Smooth muscle cell (in vitro differentiated cells): ENCODE measurements around the gene EPHB2. TPM values are rescaled to one million over a fixed set of nuclear protein-coding genes. Genes with fewer than 3 reads are reported as not detected.

Experiments used
- DNase-seq: peaks from one replicate; lab custom pipeline; 2025; ENCODE audit not compliant: unreplicated experiment; lab: John Stamatoyannopoulos, UW
- H2AFZ ChIP-seq: fragments of 200-600 bp; sonication (generic); 2 replicates; pipeline ENCODE4 v1.6.0; 2016; ENCODE audit warnings: antibody characterized with exemption, low read depth, mild to moderate bottlenecking
- H3F3A ChIP-seq: fragments of 200-600 bp; sonication (generic); 2 replicates; pipeline ENCODE4 v1.6.0; 2017; ENCODE audit warnings: antibody characterized with exemption, low read depth
- H3K27ac ChIP-seq: fragments of 200-600 bp; sonication (generic); 2 replicates; pipeline ENCODE4 v1.5.1; 2016; ENCODE audit warnings: low read depth, mild to moderate bottlenecking
- H3K27me3 ChIP-seq: fragments of 200-600 bp; sonication (generic); 2 replicates; pipeline ENCODE4 v1.6.1; 2016; ENCODE audit warnings: low read depth, mild to moderate bottlenecking
- H3K36me3 ChIP-seq: fragments of 200-600 bp; sonication (generic); 2 replicates; pipeline ENCODE4 v1.5.1; 2016; ENCODE audit warnings: low read depth
- H3K4me1 ChIP-seq: fragments of 200-600 bp; sonication (generic); 2 replicates; pipeline ENCODE4 v1.5.1; 2016; ENCODE audit warnings: low read depth
- H3K4me2 ChIP-seq: fragments of 200-600 bp; sonication (generic); 2 replicates; pipeline ENCODE4 v1.6.0; 2016; ENCODE audit warnings: mild to moderate bottlenecking
- H3K4me3 ChIP-seq: fragments of 200-600 bp; sonication (generic); 2 replicates; pipeline ENCODE4 v1.5.1; 2016; ENCODE audit warnings: mild to moderate bottlenecking
- H3K79me2 ChIP-seq: fragments of 200-600 bp; sonication (generic); 2 replicates; pipeline ENCODE4 v1.6.0; 2016; ENCODE audit warnings: low read depth, mild to moderate bottlenecking
- H3K9ac ChIP-seq: fragments of 200-600 bp; sonication (generic); 2 replicates; pipeline ENCODE4 v1.6.0; 2016; ENCODE audit warnings: low read depth
- H3K9me3 ChIP-seq: fragments of 200-600 bp; sonication (generic); replicated peaks from 2 replicates; pipeline ENCODE4 v1.5.1; 2016; ENCODE audit warnings: low read depth
- H4K20me1 ChIP-seq: fragments of 200-600 bp; sonication (generic); 2 replicates; pipeline ENCODE4 v1.6.0; 2016; ENCODE audit warnings: low read depth
- WGBS: methylation state at CpG from one replicate; pipeline ENCODE4 v1.1.7; 2016; ENCODE audit warnings: low lambda C conversion rate; 5-methylcytosine and 5-hydroxymethylcytosine counted together
- polyA plus RNA-seq: library from polyadenylated mRNA; unstranded; fragments of >200 nt; fragmentation: Nextera tagmentation; extraction: Ambion mirVana; gene quantifications from 2 replicates; pipeline ENCODE4 v1.2.1, GENCODE V29; 2016
- total RNA-seq: library from RNA; depleted of rRNA; stranded (reverse); fragments of >200 nt; gene quantifications from 2 replicates; pipeline ENCODE4 v1.2.3, GENCODE V29; 2014
- TF ChIP-seq, protein P1 (sequence below): fragments of 200-600 bp; sonication (generic); IDR thresholded peaks from 2 replicates; pipeline ENCODE4 v1.5.1; 2017; ENCODE audit warnings: borderline replicate concordance, mild to moderate bottlenecking, antibody characterized with exemption; ENCODE audit not compliant: insufficient read depth, poor library complexity, severe bottlenecking

EPHB2 gene
- total and polyA plus RNA-seq, 2 experiments from 2014 or later = 1.1 to 6.7 TPM

DNA sequence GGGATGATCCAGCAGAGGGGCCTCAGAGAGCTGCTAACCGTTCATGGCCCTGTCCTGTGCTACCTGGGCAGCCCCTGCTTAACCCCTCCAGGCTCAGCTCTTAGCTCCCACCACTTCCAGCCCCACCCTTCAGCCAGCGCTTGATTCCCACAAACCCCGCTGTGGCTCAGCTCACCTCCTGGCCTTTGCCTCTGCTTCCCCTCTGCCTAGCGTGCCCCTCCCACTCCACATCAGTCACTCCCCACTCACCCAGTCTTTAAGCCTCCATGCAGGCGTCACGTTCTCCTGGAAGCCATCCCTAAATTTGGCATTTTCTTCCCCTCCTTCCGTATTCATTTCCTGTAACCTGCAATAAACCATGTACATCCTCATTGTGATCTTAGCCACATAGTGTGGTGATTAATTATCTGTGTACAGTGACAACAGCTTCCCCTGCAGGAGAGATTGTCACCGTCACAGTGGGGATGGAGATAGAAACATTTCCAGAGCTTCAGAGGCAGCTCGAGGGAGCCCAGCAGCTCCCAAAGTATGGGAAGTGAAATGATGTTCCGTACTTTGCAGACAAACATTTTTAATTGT lies 65.5 kb downstream of the EPHB2 start:
- H3K4me3 ChIP-seq = no peak overlapping the region
- no peaks in the 10 kb centered on the region for H3K36me3 ChIP-seq
- no peak for DNase-seq
- H3K9me3 ChIP-seq = no peaks in the 10 kb centered on the region
- peaks cover 18% of the 10 kb centered on the region for H3K4me1 ChIP-seq
- H4K20me1 ChIP-seq = no peaks in the 10 kb centered on the region
- no peaks in the 10 kb centered on the region for H3K79me2 ChIP-seq
- no peak overlapping the region for H2AFZ ChIP-seq
- H3K4me2 ChIP-seq = no peak overlapping the region
- TF ChIP-seq, protein P1, sequence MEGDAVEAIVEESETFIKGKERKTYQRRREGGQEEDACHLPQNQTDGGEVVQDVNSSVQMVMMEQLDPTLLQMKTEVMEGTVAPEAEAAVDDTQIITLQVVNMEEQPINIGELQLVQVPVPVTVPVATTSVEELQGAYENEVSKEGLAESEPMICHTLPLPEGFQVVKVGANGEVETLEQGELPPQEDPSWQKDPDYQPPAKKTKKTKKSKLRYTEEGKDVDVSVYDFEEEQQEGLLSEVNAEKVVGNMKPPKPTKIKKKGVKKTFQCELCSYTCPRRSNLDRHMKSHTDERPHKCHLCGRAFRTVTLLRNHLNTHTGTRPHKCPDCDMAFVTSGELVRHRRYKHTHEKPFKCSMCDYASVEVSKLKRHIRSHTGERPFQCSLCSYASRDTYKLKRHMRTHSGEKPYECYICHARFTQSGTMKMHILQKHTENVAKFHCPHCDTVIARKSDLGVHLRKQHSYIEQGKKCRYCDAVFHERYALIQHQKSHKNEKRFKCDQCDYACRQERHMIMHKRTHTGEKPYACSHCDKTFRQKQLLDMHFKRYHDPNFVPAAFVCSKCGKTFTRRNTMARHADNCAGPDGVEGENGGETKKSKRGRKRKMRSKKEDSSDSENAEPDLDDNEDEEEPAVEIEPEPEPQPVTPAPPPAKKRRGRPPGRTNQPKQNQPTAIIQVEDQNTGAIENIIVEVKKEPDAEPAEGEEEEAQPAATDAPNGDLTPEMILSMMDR = no peak
- no peak overlapping the region for H3K9ac ChIP-seq
- H3F3A ChIP-seq = no peaks in the 10 kb centered on the region
- no peak overlapping the region for H3K27ac ChIP-seq
- 73% methylated on average over 10 of the region's 10 CpGs for WGBS
- peaks cover 96% of the 10 kb centered on the region for H3K27me3 ChIP-seq

DNA sequence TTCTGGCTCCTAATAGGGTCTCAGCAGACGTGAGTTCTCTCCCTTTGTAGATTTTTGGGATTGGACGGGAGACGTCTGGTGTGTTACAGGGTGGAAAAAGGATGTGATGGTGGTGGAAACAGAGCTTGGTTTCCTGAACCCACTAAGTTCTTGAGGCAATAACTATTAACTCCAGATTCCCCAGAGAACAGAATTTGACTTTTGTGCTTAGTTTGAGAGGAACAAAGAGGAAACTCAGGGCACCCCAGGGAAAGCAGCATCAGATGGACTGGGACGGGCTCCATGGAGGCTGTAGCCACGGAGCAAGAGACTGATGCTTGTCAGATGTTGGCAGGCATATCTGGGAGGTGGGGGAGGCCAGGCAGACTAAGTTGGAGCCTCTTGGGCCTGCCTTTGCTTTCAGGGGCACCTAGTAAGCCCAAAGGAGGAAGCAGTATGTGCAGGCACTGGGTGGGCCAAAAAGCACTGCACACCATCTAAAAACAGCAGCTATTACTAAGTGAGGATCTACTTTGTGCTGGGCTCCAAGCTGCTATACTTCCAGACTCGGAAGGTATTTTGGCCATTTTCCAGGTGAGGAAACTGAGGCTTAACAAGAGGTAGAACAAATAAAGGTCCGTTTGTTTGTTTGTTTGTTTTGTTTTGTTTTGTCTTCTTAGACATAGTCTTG lies 66.9 kb downstream of the EPHB2 start:
- H3K79me2 ChIP-seq = no peaks in the 10 kb centered on the region

DNA sequence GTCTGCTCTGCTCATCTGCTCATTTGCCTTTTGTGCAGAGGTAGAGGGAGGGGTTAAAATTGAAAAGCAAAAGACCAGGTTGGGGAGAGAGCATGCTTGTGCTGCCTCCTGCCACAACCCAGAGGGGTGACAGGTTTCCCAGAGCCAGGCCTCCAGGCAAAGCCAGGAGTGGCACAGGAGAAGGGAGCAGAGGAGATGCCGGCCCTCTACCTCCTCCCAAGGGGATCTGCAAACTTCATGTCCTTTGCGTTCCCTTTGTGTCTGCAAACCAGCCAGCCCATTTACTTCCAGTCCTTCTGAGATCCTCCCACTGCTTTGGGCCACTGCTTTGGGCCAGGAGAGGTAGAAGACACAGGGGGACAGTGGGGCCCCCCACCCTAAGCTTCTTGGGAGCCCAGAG lies 67.8 kb downstream of the EPHB2 start:
- Histone ChIP-seq H3K4me3 (no peak overlapping the region), H3K9ac (no peak overlapping the region), H2AFZ (no peak overlapping the region), H3K27ac (no peak overlapping the region), H3K27me3 (peaks cover 93% of the 10 kb centered on the region), H3K4me2 (no peak overlapping the region), H3K36me3 (no peaks in the 10 kb centered on the region), H3K9me3 (no peaks in the 10 kb centered on the region), H4K20me1 (no peaks in the 10 kb centered on the region), H3K4me1 (peaks cover 27% of the 10 kb centered on the region), H3F3A (no peaks in the 10 kb centered on the region), H3K79me2 (no peaks in the 10 kb centered on the region)
- no peak for DNase-seq
- TF ChIP-seq, protein P1 = no peak
- WGBS = 63% methylated on average over 2 of the region's 2 CpGs

More for the DNA sequence above, 66.9 kb downstream of the EPHB2 start:
- Histone ChIP-seq H3K9ac (no peak overlapping the region), H3K4me2 (no peak overlapping the region), H3K4me3 (no peak overlapping the region), H2AFZ (no peak overlapping the region), H3K9me3 (no peaks in the 10 kb centered on the region), H3K36me3 (no peaks in the 10 kb centered on the region), H3K27ac (no peak overlapping the region), H3K27me3 (peaks cover 93% of the 10 kb centered on the region), H3K4me1 (peaks cover 27% of the 10 kb centered on the region), H3F3A (no peaks in the 10 kb centered on the region), H4K20me1 (no peaks in the 10 kb centered on the region)
- 73% methylated on average over 7 of the region's 7 CpGs for WGBS
- TF ChIP-seq, protein P1 = no peak
- no peak for DNase-seq
